Measurements from ENCODE around the gene TGFBR2. TPM values are rescaled to one million over a fixed set of nuclear protein-coding genes. Genes with fewer than 3 reads are reported as not detected.
A peak's percentile ranks its signal among the peaks of the same experiment; 100 is the strongest.

The TGFBR2 gene
- total and polyA plus RNA-seq, 10 of the 15 experiments (the other 5 are each of a cell fraction or from before 2014, with no cell fraction given), result 0.02 to 0.98 (median 0.18) TPM; not detected in 1

- TF ChIP-seq BRCA1 (IDR thresholded peaks at IDR 0.05; ENCODE audit: low read depth, low read length) (no peak), YBX1 (IDR thresholded peaks at IDR 0.05) (no peak), NFYB (IDR thresholded peaks at IDR 0.05; ENCODE audit: insufficient read depth, low read depth, low read length) (no peak), EGR1 (IDR thresholded peaks at IDR 0.05; ENCODE audit: borderline replicate concordance in 1 of 2, low read depth in 2 of 2, low read length in 2 of 2) (no peak), CBFB (IDR thresholded peaks at IDR 0.05; ENCODE audit: low read depth) (no peak), ATF7 (IDR thresholded peaks at IDR 0.05; ENCODE audit: low read depth) (peak; percentile 64), CEBPB (IDR thresholded peaks at IDR 0.05; ENCODE audit: borderline replicate concordance in 1 of 2, low read depth in 2 of 2, low read length in 2 of 2) (no peak), RELB (IDR thresholded peaks at IDR 0.05; ENCODE audit: low read depth) (peak; percentile 68), ATF2 (IDR thresholded peaks at IDR 0.05; ENCODE audit: low read length) (peak; percentile 58; the same call in 1 of the 2 replicates), STAT1 (conservative IDR thresholded peaks at IDR 0.05) (no peak), CHD4 (IDR thresholded peaks at IDR 0.05) (no peak), CUX1 (IDR thresholded peaks at IDR 0.05; ENCODE audit: insufficient replicate concordance, low read depth, low read length) (no peak), TARDBP (IDR thresholded peaks at IDR 0.05; ENCODE audit: borderline replicate concordance) (no peak), POLR2AphosphoS5 (IDR thresholded peaks at IDR 0.05; ENCODE audit: low read length) (no peak), ESRRA (IDR thresholded peaks at IDR 0.05; ENCODE audit: low read length) (no peak), BMI1 (IDR thresholded peaks at IDR 0.05; ENCODE audit: borderline replicate concordance) (peak; percentile 51; the same call in 1 of the 2 replicates), HSF1 (IDR thresholded peaks at IDR 0.05; ENCODE audit: low read depth, low read length) (no peak), MTA3 (IDR thresholded peaks at IDR 0.05; ENCODE audit: borderline replicate concordance, low read length) (no peak), GATAD2B (conservative IDR thresholded peaks at IDR 0.05; ENCODE audit: low read depth) (0 out of 2 replicates have a peak, but pooled peaks have one; percentile 33), JUNB (IDR thresholded peaks at IDR 0.05) (peak; percentile 72)
Observed at GRCh38 chr3:30639937-30640336, 33.5 kb downstream of the TGFBR2 start (continued).
